Measurements from ENCODE around the gene CROCC2.

Gene CROCC2

GRCh38 chr2:240925568-240926515 lies 19.7 kb downstream of the CROCC2 start:
- Histone ChIP-seq H3K4me3 (ENCODE audit: low read length) (no peak overlapping the region), H3K9me3 (ENCODE audit: control insufficient read depth, insufficient read depth, low read length) (no peaks in the 10 kb centered on the region), H3K36me3 (ENCODE audit: control insufficient read depth, insufficient read depth, low read length) (no peaks in the 10 kb centered on the region; the same call in 1 of the 2 replicates), H3K4me1 (ENCODE audit: control insufficient read depth, insufficient read depth, low read length) (no peaks in the 10 kb centered on the region; the same call in 1 of the 2 replicates), H3K27ac (ENCODE audit: low read length) (no peak overlapping the region), H3K27me3 (ENCODE audit: control insufficient read depth, insufficient read depth, low read length) (no peaks in the 10 kb centered on the region)
- DNase-seq (ENCODE audit: low read depth, low spot score) = no peak
- no CpG with 5 or more reads among the region's 29 CpGs for WGBS (ENCODE audit: insufficient coverage, insufficient read length)

DNA sequence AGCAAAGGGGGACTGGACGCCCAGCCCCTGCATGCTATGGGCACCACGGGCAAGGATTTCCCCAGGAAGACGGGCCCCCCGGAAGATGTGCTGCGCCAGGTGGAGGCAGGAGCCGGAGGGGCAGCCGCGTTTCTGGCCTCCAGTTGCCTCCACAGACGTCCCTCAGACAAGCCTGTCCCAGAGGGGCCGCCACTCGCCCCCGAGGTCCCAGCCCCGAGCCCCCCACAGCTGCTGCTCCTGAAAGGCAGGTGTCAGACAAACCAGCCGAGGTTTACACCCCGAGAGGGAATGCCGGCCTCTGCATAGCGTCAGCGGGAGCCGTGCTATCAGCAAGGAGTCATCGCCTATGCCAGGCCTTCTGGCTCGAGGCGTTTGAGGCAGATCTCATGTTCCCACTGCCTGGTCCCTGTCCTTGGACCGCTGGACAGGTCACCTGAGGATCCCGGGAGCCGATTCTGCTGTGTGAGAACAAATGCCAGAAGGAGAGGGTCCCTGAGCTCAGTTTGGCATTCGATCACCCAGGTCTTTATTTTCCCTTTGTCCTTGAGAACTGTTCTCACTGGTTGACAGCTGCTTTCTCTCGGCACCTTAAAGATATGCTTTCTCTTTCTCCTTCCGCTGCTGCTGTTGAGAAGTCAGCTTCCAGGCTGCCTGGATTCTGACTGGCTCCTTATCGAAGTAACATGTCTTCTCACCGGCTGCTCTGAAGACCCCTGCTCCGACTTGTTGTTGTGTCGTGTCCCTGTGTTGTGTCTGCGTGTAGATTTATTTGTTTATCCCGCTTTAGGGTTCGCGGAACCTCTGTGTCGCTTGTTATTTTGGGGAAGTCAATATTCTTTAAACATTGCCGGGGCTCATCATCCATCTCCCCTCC lies 20.6 kb downstream of the CROCC2 start:
- H3K9me3 ChIP-seq (ENCODE audit: control insufficient read depth, insufficient read depth, low read length) = no peaks in the 10 kb centered on the region
- no peak overlapping the region for H3K4me3 ChIP-seq (ENCODE audit: low read length)
- H3K4me1 ChIP-seq (ENCODE audit: control insufficient read depth, insufficient read depth, low read length) = no peaks in the 10 kb centered on the region; the same call in 1 of the 2 replicates
- no peak overlapping the region for H3K27ac ChIP-seq (ENCODE audit: low read length)
- DNase-seq (ENCODE audit: low read depth, low spot score) = no peak
- no peaks in the 10 kb centered on the region for H3K27me3 ChIP-seq (ENCODE audit: control insufficient read depth, insufficient read depth, low read length)
- no CpG with 5 or more reads among the region's 38 CpGs for WGBS (ENCODE audit: insufficient coverage, insufficient read length)
- H3K36me3 ChIP-seq (ENCODE audit: control insufficient read depth, insufficient read depth, low read length) = no peaks in the 10 kb centered on the region; the same call in 1 of the 2 replicates

GRCh38 chr2:240927390-240927781 lies 21.2 kb downstream of the CROCC2 start:
- H3K36me3 ChIP-seq (ENCODE audit: control insufficient read depth, insufficient read depth, low read length) = no peaks in the 10 kb centered on the region; the same call in 1 of the 2 replicates
- no CpG with 5 or more reads among the region's 7 CpGs for WGBS (ENCODE audit: insufficient coverage, insufficient read length)
- H3K4me3 ChIP-seq (ENCODE audit: low read length) = no peak overlapping the region
- no peaks in the 10 kb centered on the region; the same call in 1 of the 2 replicates for H3K4me1 ChIP-seq (ENCODE audit: control insufficient read depth, insufficient read depth, low read length)
- no peak for DNase-seq (ENCODE audit: low read depth, low spot score)
- H3K27ac ChIP-seq (ENCODE audit: low read length) = no peak overlapping the region
- no peaks in the 10 kb centered on the region for H3K9me3 ChIP-seq (ENCODE audit: control insufficient read depth, insufficient read depth, low read length)
- H3K27me3 ChIP-seq (ENCODE audit: control insufficient read depth, insufficient read depth, low read length) = no peaks in the 10 kb centered on the region

GRCh38 chr2:240928476-240929363 lies 22.6 kb downstream of the CROCC2 start:
- no peak overlapping the region for H3K4me3 ChIP-seq (ENCODE audit: low read length)
- H3K27me3 ChIP-seq (ENCODE audit: control insufficient read depth, insufficient read depth, low read length) = no peaks in the 10 kb centered on the region
- no peaks in the 10 kb centered on the region; the same call in 1 of the 2 replicates for H3K4me1 ChIP-seq (ENCODE audit: control insufficient read depth, insufficient read depth, low read length)
- H3K36me3 ChIP-seq (ENCODE audit: control insufficient read depth, insufficient read depth, low read length) = no peaks in the 10 kb centered on the region; the same call in 1 of the 2 replicates
- no peak overlapping the region for H3K27ac ChIP-seq (ENCODE audit: low read length)
- no peaks in the 10 kb centered on the region for H3K9me3 ChIP-seq (ENCODE audit: control insufficient read depth, insufficient read depth, low read length)
- WGBS (ENCODE audit: insufficient coverage, insufficient read length) = no CpG with 5 or more reads among the region's 24 CpGs
- no peak for DNase-seq (ENCODE audit: low read depth, low spot score)

DNA sequence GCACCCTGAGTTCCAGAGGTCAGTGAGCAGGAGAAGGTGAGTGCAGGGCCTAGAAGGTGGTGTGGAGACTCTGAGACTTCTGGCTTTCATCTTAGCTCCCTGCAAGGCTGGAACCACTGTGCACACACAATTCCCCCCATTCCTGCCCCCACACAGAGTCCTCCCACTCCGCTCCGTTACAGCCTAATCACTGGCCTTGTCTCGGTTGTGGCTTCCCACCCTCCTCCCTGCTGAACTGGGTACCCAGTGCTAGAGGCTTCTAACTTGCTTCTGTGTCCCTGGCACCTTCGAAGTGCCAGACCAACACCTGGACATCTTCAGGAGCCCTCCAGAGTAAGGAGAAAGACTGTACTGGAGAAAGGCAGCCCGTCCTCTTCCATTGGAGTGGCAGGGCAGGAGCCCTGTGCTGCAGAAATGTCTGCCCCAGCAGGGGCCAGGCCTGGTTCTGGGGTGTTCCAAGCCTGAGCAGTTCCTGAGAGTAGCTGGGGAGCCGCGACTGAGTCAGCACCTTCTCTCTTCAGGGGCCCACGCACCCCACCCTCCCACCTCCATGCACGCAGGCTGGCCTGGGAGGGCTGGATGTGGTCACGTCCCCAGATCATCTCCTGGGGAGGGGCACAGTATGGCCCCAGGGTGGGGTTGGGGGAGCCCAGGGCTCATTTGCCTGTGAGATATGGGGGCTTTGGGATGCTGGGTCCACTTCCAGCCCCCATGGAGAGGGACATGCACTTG lies 23.4 kb downstream of the CROCC2 start:
- Histone ChIP-seq H3K4me1 (ENCODE audit: control insufficient read depth, insufficient read depth, low read length) (no peaks in the 10 kb centered on the region; the same call in 1 of the 2 replicates), H3K27me3 (ENCODE audit: control insufficient read depth, insufficient read depth, low read length) (no peaks in the 10 kb centered on the region), H3K9me3 (ENCODE audit: control insufficient read depth, insufficient read depth, low read length) (no peaks in the 10 kb centered on the region), H3K36me3 (ENCODE audit: control insufficient read depth, insufficient read depth, low read length) (no peaks in the 10 kb centered on the region; the same call in 1 of the 2 replicates), H3K27ac (ENCODE audit: low read length) (no peak overlapping the region), H3K4me3 (ENCODE audit: low read length) (no peak overlapping the region)
- WGBS (ENCODE audit: insufficient coverage, insufficient read length) = no CpG with 5 or more reads among the region's 10 CpGs
- DNase-seq (ENCODE audit: low read depth, low spot score) = no peak

DNA sequence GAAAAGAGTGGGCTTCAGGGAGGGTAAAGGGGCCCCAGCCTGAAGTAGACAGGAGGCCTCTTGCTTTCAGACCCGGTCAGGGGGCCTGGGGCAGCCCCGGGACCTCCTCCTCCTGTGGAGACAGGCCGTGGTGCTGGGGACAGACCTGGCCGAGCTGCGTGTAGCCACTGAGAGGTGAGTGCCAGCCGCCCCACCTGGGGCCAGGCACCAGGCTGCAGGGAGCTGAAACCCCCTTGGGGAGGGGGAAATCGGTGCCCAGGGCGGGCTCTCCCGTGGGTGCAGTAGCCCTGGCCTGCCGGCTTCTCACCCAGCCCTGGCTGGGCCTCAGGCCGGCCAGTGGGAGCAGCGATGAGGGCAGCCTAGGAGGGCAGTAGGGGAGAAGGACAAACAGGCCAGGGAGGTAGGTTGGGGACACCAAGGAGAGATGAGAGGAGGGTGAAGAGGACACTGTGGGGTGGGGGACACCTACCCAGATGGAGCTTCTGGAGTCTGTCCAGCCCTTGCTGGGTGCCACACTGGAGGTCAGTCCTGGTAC lies 24.0 kb downstream of the CROCC2 start:
- Histone ChIP-seq H3K36me3 (ENCODE audit: control insufficient read depth, insufficient read depth, low read length) (no peaks in the 10 kb centered on the region; the same call in 1 of the 2 replicates), H3K4me3 (ENCODE audit: low read length) (no peak overlapping the region), H3K27ac (ENCODE audit: low read length) (no peak overlapping the region), H3K27me3 (ENCODE audit: control insufficient read depth, insufficient read depth, low read length) (no peaks in the 10 kb centered on the region), H3K4me1 (ENCODE audit: control insufficient read depth, insufficient read depth, low read length) (no peaks in the 10 kb centered on the region; the same call in 1 of the 2 replicates), H3K9me3 (ENCODE audit: control insufficient read depth, insufficient read depth, low read length) (no peaks in the 10 kb centered on the region)
- no peak for DNase-seq (ENCODE audit: low read depth, low spot score)
- no CpG with 5 or more reads among the region's 12 CpGs for WGBS (ENCODE audit: insufficient coverage, insufficient read length)

GRCh38 chr2:240930631-240931318 lies 24.6 kb downstream of the CROCC2 start:
- WGBS (ENCODE audit: insufficient coverage, insufficient read length) = no CpG with 5 or more reads among the region's 26 CpGs
- Histone ChIP-seq H3K27me3 (ENCODE audit: control insufficient read depth, insufficient read depth, low read length) (no peaks in the 10 kb centered on the region), H3K36me3 (ENCODE audit: control insufficient read depth, insufficient read depth, low read length) (no peaks in the 10 kb centered on the region; the same call in 1 of the 2 replicates)

GRCh38 chr2:240931319-240931949 lies 25.3 kb downstream of the CROCC2 start:
- no CpG with 5 or more reads among the region's 11 CpGs for WGBS (ENCODE audit: insufficient coverage, insufficient read length)
- no peaks in the 10 kb centered on the region for H3K9me3 ChIP-seq (ENCODE audit: control insufficient read depth, insufficient read depth, low read length)
- H3K27ac ChIP-seq (ENCODE audit: low read length) = no peak overlapping the region
- no peaks in the 10 kb centered on the region for H3K27me3 ChIP-seq (ENCODE audit: control insufficient read depth, insufficient read depth, low read length)
- no peaks in the 10 kb centered on the region; the same call in 1 of the 2 replicates for H3K36me3 ChIP-seq (ENCODE audit: control insufficient read depth, insufficient read depth, low read length)
- H3K4me1 ChIP-seq (ENCODE audit: control insufficient read depth, insufficient read depth, low read length) = no peaks in the 10 kb centered on the region
- no peak for DNase-seq (ENCODE audit: low read depth, low spot score)
- no peak overlapping the region for H3K4me3 ChIP-seq (ENCODE audit: low read length)

More at GRCh38 chr2:240930631-240931318, 24.6 kb downstream of the CROCC2 start:
- no peak overlapping the region for H3K27ac ChIP-seq (ENCODE audit: low read length)
- no peak overlapping the region for H3K4me3 ChIP-seq (ENCODE audit: low read length)
- DNase-seq (ENCODE audit: low read depth, low spot score) = no peak
- no peaks in the 10 kb centered on the region for H3K4me1 ChIP-seq (ENCODE audit: control insufficient read depth, insufficient read depth, low read length)
- H3K9me3 ChIP-seq (ENCODE audit: control insufficient read depth, insufficient read depth, low read length) = no peaks in the 10 kb centered on the region
